Lower leg skin (tissue), 3 donors: Measurements from ENCODE around the gene GGT6.

Experiments used
- CTCF ChIP-seq, 3 donors: fragments of 450-650 bp; IDR thresholded peaks; one replicate each; pipeline ENCODE4 v1.5.1; 2016; ENCODE audit warnings: antibody characterized with exemption in 3 of 3, mild to moderate bottlenecking in 3 of 3, moderate library complexity in 2 of 3
- POLR2A ChIP-seq, 2 donors: fragments of 450-650 bp; IDR thresholded peaks; one replicate each; pipeline ENCODE4 v1.6.1; 2016 to 2017; ENCODE audit warnings: antibody characterized with exemption in 2 of 2, mild to moderate bottlenecking in 1 of 2, moderate library complexity in 1 of 2

GRCh38 chr17:4530799-4531730 is 29.3 kb downstream of the GGT6 start:
- TF ChIP-seq POLR2A (IDR thresholded peaks at IDR 0.05) (no peak), CTCF (IDR thresholded peaks at IDR 0.05) (no peak)
